ENCODE data around the gene CTCFL.

- TF ChIP-seq CTCF (IDR thresholded peaks at IDR 0.05), result no peak
- TF ChIP-seq POLR2A (IDR thresholded peaks at IDR 0.05), result no peak
Observed at GRCh38 chr20:57571782-57572416, 47.0 kb upstream of the CTCFL start.
